Measurements from ENCODE around the gene CDRT4. TPM values are rescaled to one million over a fixed set of nuclear protein-coding genes. Genes with fewer than 3 reads are reported as not detected.
"Not testable (repeated sequence)": the region's sequence is repeated elsewhere in the genome, so short reads cannot be mapped to it uniquely, and the experiment has no call there.

CDRT4 gene
- total RNA-seq, 2 experiments from 2014 or later: 1.0 TPM

DNA sequence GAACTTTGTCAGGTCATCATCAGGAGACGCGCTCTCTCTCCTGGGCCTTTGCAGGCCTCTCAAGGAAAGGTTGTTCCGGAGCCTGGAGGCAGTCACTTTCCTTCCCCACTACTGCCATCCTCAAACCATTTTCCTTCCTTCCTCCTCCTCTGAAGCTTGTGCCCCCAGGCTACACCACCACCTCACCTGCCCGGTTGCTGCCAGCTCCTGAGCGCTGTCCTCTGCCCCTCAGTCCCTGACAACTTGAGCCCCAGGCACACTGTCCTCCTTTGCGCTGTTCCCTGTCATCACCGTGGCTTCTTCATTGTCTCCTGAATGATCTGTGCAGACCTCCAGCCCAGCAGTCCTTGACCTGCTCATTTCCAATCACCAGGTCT, 18.9 kb downstream of the CDRT4 start:
- no peaks in the 10 kb centered on the region for H3K9me3 Mint-ChIP-seq
- H3K36me3 Mint-ChIP-seq (ENCODE audit: low read depth): no peaks in the 10 kb centered on the region
- no peak overlapping the region for H3K27ac Mint-ChIP-seq
- CTCF ChIA-PET: no interaction called here
- H3K4me3 Mint-ChIP-seq: no peak overlapping the region
- no peaks in the 10 kb centered on the region for H3K27me3 Mint-ChIP-seq (ENCODE audit: low read depth)
- no peak for DNase-seq
- H3K4me1 Mint-ChIP-seq (ENCODE audit: low read depth): peaks cover 8% of the 10 kb centered on the region
- intact Hi-C loops (cut with micrococcal nuclease): no loop called here

DNA sequence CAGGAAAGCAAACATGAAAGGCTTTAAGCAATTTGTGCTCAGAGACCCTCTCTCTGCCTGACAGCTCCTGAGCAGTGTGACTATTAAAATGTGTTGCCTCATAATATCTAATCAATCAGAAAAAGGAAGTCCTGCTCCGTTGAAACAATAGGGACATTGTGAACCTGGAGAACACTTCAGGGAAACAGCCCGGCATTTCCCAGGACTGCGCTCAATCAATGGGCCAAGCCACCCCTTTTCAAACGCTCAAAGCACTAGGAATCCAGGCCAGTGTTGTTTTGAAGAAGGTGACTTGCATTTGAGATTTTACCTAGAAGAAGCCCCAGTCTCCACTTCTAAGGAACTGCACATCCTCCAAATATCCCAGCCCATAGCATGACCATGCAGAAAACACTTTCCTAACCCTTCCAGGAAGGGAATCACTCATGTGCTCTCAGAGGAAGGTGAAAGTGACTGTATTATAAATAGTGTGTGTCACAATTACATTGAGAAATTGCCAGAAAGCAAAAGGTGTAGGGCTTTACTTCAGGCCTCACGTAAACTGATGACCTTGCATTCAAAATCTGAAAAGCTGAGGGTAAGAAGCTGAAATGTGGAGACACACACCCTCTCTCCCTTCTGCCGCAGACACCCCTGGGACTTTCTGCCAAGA, 19.4 kb downstream of the CDRT4 start:
- intact Hi-C loops (cut with micrococcal nuclease): no loop called here

DNA sequence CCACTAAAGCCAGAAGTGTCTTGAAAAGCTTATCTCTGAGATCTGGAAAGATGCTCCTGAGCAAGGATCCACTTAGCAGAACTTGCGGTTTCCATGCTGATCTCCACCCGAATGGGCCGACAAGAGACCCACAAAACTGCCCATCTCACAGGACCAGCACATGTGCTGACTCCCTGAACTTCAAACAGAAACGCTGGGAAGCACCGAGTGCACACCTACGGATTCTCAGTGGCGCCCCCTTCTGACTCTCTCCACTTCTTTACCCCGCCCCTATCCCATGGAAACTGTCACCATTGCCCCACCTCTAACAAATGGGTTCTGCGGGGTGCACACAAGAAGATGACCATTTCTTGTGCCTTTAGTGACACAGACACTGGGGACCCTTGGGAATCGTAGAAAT, 21.4 kb downstream of the CDRT4 start:
- Mint-ChIP-seq H3K27me3 (ENCODE audit: low read depth) (no peaks in the 10 kb centered on the region), H3K4me1 (ENCODE audit: low read depth) (peaks cover 8% of the 10 kb centered on the region), H3K9me3 (no peaks in the 10 kb centered on the region), H3K27ac (no peak overlapping the region), H3K36me3 (ENCODE audit: low read depth) (peaks cover 7% of the 10 kb centered on the region), H3K4me3 (no peak overlapping the region)
- CTCF ChIA-PET: no interaction called here
- intact Hi-C loops (cut with micrococcal nuclease): no loop called here
- no peak for DNase-seq

More for the DNA sequence above, 19.4 kb downstream of the CDRT4 start:
- Mint-ChIP-seq H3K27me3 (ENCODE audit: low read depth) (no peaks in the 10 kb centered on the region), H3K4me1 (ENCODE audit: low read depth) (peaks cover 8% of the 10 kb centered on the region), H3K27ac (no peak overlapping the region), H3K4me3 (no peak overlapping the region), H3K9me3 (no peaks in the 10 kb centered on the region), H3K36me3 (ENCODE audit: low read depth) (no peaks in the 10 kb centered on the region)
- CTCF ChIA-PET: no interaction called here
- DNase-seq: no peak

DNA sequence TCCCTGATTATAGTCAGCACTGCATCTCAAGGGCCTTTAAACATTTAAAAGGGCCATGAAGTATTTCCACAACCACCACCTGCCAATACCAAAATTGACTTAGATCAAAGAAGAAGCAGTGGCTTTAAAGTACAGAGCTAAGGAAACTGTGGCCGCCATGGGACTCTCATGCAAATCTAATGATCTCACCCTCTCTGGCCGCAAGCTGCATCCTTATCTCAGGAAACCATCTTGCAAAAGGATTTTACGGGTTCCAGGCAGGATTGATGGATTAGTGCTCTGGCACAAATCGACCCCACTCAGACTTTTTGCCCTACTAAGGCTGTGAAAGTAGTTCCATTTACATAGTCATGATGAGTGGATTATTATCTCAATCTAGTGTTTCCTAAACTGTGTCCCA, 22.6 kb downstream of the CDRT4 start:
- no peak overlapping the region for H3K27ac Mint-ChIP-seq
- intact Hi-C loops (cut with micrococcal nuclease): no loop called here
- peaks cover 8% of the 10 kb centered on the region for H3K4me1 Mint-ChIP-seq (ENCODE audit: low read depth)
- DNase-seq: no peak
- H3K27me3 Mint-ChIP-seq (ENCODE audit: low read depth): no peaks in the 10 kb centered on the region
- H3K9me3 Mint-ChIP-seq: no peaks in the 10 kb centered on the region
- H3K36me3 Mint-ChIP-seq (ENCODE audit: low read depth): peaks cover 12% of the 10 kb centered on the region
- H3K4me3 Mint-ChIP-seq: no peak overlapping the region
- CTCF ChIA-PET: no interaction called here

DNA sequence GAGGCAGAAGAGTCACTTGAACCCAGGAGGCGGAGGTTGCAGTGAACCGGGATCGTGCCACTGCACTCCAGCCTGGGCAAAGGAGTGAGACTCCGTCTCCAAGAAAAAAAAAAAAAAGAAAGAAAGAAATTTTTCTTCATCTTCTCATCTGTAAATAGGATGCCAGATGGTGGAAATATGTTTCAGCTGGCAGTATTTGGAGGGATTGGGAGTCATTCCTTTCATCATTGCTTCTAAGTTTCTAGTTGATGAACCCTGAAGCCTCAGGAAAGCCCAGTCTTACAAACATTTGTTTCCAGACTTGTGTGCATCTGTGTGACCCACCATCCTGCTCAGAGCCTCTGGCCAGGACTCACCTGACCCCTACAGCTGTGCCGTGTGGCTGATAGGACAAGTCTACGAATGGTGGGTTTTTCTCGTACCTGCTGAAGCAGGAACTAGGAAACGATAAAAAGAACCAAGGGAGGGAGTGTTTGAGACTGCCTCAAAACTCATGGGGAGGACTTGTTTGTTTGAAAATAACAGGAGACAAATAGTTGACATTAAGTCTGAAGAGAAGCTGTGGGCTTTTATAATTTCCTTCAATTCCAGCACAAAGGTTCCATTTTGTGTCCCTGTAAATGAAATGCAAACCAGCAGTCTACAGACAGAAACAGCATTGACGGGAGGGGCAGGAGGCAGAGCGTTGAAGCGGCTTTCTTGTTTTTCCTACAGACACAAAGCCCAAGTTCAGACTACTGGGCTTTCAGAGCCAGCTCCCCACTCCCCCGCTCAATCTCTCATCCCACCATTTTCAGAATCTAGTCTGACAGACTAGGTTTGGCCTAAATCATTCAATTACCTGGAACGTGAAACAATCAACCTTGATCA, 24.9 kb downstream of the CDRT4 start:
- CTCF ChIA-PET: no interaction called here
- H3K9me3 Mint-ChIP-seq: no peaks in the 10 kb centered on the region
- peaks cover 8% of the 10 kb centered on the region for H3K4me1 Mint-ChIP-seq (ENCODE audit: low read depth)
- no peaks in the 10 kb centered on the region for H3K27me3 Mint-ChIP-seq (ENCODE audit: low read depth)
- no peak overlapping the region for H3K27ac Mint-ChIP-seq
- intact Hi-C loops (cut with micrococcal nuclease): no loop called here
- H3K36me3 Mint-ChIP-seq (ENCODE audit: low read depth): peaks cover 29% of the 10 kb centered on the region
- H3K4me3 Mint-ChIP-seq: no peak overlapping the region
- DNase-seq: no peak

DNA sequence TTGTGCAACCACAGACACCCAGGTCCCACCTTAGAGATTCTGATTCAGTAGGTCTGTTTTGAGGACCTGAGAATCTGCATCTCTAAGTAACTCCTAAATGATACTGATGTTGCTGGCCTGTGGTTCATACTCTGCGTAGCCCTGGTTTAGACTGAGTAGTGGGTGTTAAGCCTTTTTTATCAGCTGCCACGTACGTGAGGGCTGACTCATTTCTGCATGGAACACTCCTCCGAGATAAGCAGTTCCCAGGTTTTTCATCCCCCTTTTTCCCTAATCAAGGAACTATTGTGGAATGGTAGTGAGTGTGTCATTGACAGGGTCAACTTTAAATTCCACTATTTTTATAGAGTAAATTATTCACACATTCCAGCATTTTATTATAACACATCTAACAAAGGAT, 26.1 kb downstream of the CDRT4 start:
- Mint-ChIP-seq H3K27me3 (ENCODE audit: low read depth) (no peaks in the 10 kb centered on the region), H3K36me3 (ENCODE audit: low read depth) (peaks cover 36% of the 10 kb centered on the region), H3K9me3 (peaks cover 6% of the 10 kb centered on the region), H3K4me3 (no peak overlapping the region), H3K4me1 (ENCODE audit: low read depth) (peaks cover 19% of the 10 kb centered on the region), H3K27ac (no peak overlapping the region)
- intact Hi-C loops (cut with micrococcal nuclease): no loop called here
- no peak for DNase-seq
- CTCF ChIA-PET: no interaction called here

DNA sequence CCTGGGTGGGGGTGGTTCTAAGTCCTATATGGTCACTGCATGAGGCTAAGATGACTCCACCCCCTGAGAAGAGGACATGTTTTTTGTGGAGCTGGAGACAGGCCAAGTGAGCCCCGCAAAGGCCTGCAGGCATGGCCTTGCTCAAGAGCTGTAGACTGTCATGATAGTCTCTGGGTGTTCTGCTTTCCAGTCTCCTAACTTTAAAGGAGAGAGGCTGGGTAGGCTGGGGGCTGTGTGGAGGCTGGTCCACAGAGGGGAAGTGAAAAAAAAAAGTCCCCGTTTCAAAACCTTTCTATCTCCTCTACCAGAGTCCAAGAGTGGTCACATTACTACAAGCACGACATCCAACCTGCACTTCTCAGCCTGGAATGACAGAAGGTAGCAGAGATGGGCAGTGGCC, 27.1 kb downstream of the CDRT4 start:
- no peaks in the 10 kb centered on the region for H3K27me3 Mint-ChIP-seq (ENCODE audit: low read depth)
- intact Hi-C loops (cut with micrococcal nuclease): no loop called here
- peaks cover 19% of the 10 kb centered on the region for H3K4me1 Mint-ChIP-seq (ENCODE audit: low read depth)
- CTCF ChIA-PET: interaction anchor here (0.6 kb wide), 1 partner anchor 59 kb away, joined by 3 read pairs; no protein-coding TSS in a partner anchor
- H3K9me3 Mint-ChIP-seq: peaks cover 6% of the 10 kb centered on the region
- no peak overlapping the region for H3K27ac Mint-ChIP-seq
- DNase-seq: no peak
- peaks cover 36% of the 10 kb centered on the region for H3K36me3 Mint-ChIP-seq (ENCODE audit: low read depth)
- no peak overlapping the region for H3K4me3 Mint-ChIP-seq

DNA sequence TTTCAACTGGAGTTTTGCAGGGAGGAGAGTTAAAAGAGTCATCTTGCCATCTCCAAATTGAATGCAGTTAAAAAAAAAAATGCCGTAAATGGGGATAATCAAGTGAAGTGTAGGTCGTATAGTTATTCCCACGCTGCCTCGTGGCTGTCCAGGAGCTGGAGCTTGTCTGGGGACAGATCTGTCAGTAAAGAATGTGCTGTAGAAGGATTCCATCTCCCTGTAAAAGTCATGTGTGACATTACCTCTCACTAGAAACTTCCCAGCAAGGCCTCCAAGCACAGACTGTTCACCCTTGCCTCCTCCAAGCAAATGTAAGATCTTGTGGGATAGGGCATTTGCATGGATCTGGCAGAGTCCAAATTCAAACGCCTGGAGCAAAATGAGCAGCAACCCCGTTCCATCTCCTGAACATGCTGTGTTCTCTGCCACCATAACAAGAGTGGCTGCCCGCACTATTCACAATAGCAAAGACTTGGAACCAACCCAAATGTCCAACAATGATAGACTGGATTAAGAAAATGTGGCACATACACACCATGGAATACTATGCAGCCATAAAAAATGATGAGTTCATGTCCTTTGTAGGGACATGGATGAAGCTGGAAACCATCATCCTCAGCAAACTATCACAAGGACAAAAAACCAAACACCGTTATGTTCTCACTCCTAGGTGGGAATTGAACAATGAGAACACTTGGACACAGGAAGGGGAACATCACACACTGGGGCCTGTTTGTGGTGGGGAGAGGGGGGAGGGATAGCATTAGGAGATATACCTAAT, 28.0 kb downstream of the CDRT4 start:
- CTCF ChIA-PET; H3K4me3 Mint-ChIP-seq; DNase-seq; H3K27me3 Mint-ChIP-seq (ENCODE audit: low read depth); H3K27ac Mint-ChIP-seq; H3K9me3 Mint-ChIP-seq; intact Hi-C loops (cut with micrococcal nuclease): not testable (repeated sequence)
- peaks cover 11% of the 10 kb centered on the region for H3K4me1 Mint-ChIP-seq (ENCODE audit: low read depth)
- H3K36me3 Mint-ChIP-seq (ENCODE audit: low read depth): peaks cover 36% of the 10 kb centered on the region

DNA sequence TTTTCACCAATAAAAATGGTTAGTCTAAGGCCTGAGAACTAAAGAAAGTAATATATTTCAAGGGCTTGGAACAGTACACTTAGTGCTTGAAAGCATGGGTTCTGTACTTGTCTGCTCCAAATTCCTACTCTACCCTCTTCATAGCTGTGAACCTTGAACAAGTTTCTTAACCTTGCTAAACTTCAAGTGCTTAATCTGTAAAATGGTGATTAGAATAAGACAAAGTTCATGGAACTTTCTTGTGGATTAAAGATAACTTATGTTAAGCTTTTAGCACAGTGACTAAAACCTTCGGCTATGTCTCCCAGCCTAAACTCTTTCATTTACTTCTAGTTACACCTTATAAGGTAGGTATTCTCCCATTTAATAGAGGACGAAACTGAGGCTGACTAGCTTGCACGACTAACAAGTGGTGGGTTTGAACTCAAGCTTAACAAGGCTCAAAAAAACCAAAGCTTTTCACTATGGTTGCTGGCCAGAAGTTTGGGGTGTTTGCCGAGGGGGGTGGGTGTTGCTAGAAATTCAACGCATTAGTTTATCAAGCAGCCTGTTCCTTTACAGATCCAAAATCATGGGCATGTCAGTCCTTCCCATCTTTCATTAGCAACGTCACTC, 28.8 kb downstream of the CDRT4 start:
- H3K4me3 Mint-ChIP-seq: no peak overlapping the region
- H3K36me3 Mint-ChIP-seq (ENCODE audit: low read depth): peaks cover 36% of the 10 kb centered on the region
- H3K27me3 Mint-ChIP-seq (ENCODE audit: low read depth): no peaks in the 10 kb centered on the region
- CTCF ChIA-PET: interaction anchor here (1.0 kb wide), 1 partner anchor 64 kb away, joined by 3 read pairs; no protein-coding TSS in a partner anchor
- H3K27ac Mint-ChIP-seq: no peak overlapping the region
- no peak for DNase-seq
- intact Hi-C loops (cut with micrococcal nuclease): no loop called here
- H3K9me3 Mint-ChIP-seq: peaks cover 6% of the 10 kb centered on the region
- peaks cover 11% of the 10 kb centered on the region for H3K4me1 Mint-ChIP-seq (ENCODE audit: low read depth)

DNA sequence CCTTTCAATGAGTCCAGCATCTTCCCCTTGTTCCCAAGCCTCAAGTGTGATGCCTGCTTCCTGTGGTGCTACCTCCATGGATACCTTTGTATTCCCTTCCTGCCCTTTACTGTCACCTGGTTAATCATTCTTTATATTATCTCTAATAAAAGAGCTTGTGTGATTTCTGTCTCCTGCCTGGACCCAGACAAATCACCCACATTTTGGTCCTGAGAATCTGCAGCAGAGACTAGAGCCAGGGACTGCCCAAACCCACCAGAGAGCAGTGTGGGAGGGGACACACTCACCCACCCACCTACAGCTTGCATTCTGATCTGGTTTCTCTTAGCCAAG, 30.2 kb downstream of the CDRT4 start:
- no peak for DNase-seq
- peaks cover 6% of the 10 kb centered on the region for H3K9me3 Mint-ChIP-seq
- H3K4me1 Mint-ChIP-seq (ENCODE audit: low read depth): peaks cover 11% of the 10 kb centered on the region
- H3K4me3 Mint-ChIP-seq: no peak overlapping the region
- peaks cover 33% of the 10 kb centered on the region for H3K36me3 Mint-ChIP-seq (ENCODE audit: low read depth)
- intact Hi-C loops (cut with micrococcal nuclease): no loop called here
- H3K27me3 Mint-ChIP-seq (ENCODE audit: low read depth): no peaks in the 10 kb centered on the region
- peak overlapping the region; percentile 15 for H3K27ac Mint-ChIP-seq
- CTCF ChIA-PET: interaction anchor here (0.9 to 1.5 kb wide), 2 partner anchors 18 to 179 kb away, joined by 3 to 5 read pairs; no protein-coding TSS in a partner anchor

DNA sequence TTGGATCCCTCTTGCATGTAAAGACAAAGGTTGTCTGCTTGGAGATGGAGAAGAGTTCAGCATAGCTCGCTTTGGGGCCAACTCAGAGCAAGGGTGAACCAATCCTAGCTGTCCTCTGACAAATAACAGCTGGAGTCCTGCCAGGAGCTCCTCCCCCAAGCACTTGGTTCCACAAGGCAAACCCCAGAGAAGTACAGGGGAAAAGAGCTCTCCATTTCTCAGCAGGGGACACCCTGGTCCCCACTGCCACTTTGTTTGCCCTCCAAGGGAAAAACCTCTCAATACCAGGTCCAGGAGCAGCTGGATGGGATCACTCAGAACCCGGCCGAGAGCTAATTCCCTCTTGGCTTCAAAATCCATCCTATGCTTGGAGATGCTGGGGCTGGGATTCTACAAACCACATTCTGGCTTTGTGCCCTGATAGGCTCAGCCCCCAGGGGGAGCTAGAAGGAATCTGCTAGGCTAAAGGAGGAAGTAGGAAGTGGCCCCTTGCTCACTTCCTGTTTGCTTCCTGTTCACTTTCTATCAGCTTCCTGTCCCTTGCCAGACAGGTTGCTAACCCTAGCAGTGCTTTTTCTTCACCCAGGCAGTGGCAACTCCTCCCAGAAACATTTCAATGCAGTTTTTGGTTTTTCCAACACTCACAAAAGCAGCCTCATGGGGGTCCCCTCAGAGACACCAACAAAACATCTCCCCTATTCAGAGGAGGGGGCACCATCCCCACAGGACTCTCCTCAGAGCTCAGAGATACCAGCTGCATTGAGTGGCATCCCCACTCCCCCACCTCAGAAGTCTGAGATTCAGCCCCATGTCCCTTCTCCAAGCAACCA, 30.7 kb downstream of the CDRT4 start:
- no peaks in the 10 kb centered on the region for H3K27me3 Mint-ChIP-seq (ENCODE audit: low read depth)
- H3K9me3 Mint-ChIP-seq: peaks cover 6% of the 10 kb centered on the region
- H3K36me3 Mint-ChIP-seq (ENCODE audit: low read depth): peaks cover 29% of the 10 kb centered on the region
- CTCF ChIA-PET: interaction anchor here (0.9 to 1.5 kb wide), 2 partner anchors 18 to 178 kb away, joined by 3 to 5 read pairs; no protein-coding TSS in a partner anchor
- H3K4me3 Mint-ChIP-seq: no peak overlapping the region
- peaks cover 11% of the 10 kb centered on the region for H3K4me1 Mint-ChIP-seq (ENCODE audit: low read depth)
- intact Hi-C loops (cut with micrococcal nuclease): no loop called here
- peak overlapping the region; percentile 15 for H3K27ac Mint-ChIP-seq
- peak; percentile 53 for DNase-seq

Data from activated naive CD4-positive, alpha-beta T cell treated with anti-CD3 and anti-CD28 coated beads for 36 hours (primary cell).